ENCODE data around the gene VN1R4. TPM values are rescaled to one million over a fixed set of nuclear protein-coding genes. Genes with fewer than 3 reads are reported as not detected.
"Not testable (repeated sequence)": the region's sequence is repeated elsewhere in the genome, so short reads cannot be mapped to it uniquely, and the experiment has no call there.

Gene VN1R4
- total and polyA plus RNA-seq, 3 experiments from 2014 or later, result not detected

DNA sequence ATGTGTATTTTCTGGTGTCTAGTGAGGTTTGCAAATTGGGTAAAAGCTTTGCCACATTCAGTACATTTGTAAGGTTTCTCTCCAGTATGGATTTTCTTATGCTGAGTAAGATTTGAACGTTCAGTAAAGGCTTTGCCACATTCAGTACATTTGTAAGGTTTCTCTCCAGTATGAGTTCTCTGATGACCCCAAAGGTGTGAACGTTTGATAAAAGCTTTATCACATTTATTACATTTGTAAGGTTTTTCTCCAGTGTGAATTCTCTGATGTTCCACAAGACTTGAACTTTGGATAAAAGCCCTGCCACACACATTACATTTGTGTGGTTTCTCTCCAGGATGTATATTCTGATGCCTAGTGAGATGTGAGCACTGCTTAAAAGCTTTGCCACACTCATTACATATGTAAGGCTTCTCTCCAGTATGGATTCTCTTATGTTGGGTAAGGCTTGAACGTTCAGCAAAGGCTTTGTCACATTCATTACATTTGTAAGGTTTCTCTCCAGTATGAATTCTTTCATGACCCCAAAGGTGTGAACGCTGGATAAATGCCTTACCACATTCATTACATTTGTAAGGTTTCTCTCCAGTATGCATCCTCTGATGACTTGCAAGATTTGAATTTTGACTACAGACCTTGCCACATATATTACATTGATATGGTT lies 30.3 kb downstream of the VN1R4 start:
- H3K4me1 Mint-ChIP-seq, result no peaks in the 10 kb centered on the region
- ChIA-PET CTCF (no interaction called here), POLR2A (no interaction called here)
- H3K27ac ChIP-seq (ENCODE audit: low read depth, low read length), result no peak overlapping the region
- peaks cover 23 to 64% (median 55%) of the 10 kb centered on the region in 3 donors for H3K36me3 Mint-ChIP-seq
- no peak overlapping the region for H3K4me3 Mint-ChIP-seq
- H3K9me3 ChIP-seq (ENCODE audit: low read length), result peaks cover 24% of the 10 kb centered on the region
- DNase-seq, result no peak
- H3K36me3 ChIP-seq (ENCODE audit: insufficient read depth, low read length), result no peaks in the 10 kb centered on the region
- no peaks in the 10 kb centered on the region for H3K27me3 ChIP-seq (ENCODE audit: insufficient read depth, low read length, poor library complexity, severe bottlenecking)
- H3K27ac Mint-ChIP-seq, result no peak overlapping the region
- H3K9me3 Mint-ChIP-seq, result peaks cover 55 to 96% (median 87%) of the 10 kb centered on the region in 5 donors
- peaks cover 0 to 5% of the 10 kb centered on the region in 2 donors for H3K27me3 Mint-ChIP-seq
- H3K4me1 ChIP-seq (ENCODE audit: insufficient read depth, low read length), result no peaks in the 10 kb centered on the region
- H3K4me3 ChIP-seq (ENCODE audit: low read length), result no peak overlapping the region

DNA sequence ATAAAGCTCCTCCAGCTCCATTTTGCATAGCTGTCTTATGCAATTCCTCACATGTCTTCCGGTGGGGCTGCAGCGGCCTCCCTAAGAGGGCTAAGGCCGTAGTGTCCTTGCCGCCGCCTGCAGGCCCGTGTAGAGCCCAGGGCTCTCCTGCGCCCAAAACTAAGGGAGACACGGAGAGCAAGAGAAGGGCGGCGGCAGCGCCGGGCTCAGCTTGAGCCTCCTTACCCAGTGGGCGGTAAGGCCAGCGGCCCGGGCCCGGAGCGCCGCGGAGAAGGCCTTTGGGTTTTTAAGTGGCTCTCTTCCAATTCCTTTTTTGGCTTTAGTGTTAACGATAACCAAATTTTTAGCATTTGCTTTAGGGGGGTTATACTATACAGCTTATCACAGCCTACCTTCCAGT lies 42.9 kb downstream of the VN1R4 start:
- no peak for DNase-seq
- POLR2A ChIA-PET, result no interaction called here
- H3K9me3 Mint-ChIP-seq, result peaks cover 39 to 82% (median 72%) of the 10 kb centered on the region in 5 donors
- Histone ChIP-seq H3K9me3 (ENCODE audit: low read length) (peaks cover 14% of the 10 kb centered on the region), H3K27ac (ENCODE audit: low read depth, low read length) (no peak overlapping the region), H3K36me3 (ENCODE audit: insufficient read depth, low read length) (no peaks in the 10 kb centered on the region), H3K4me1 (ENCODE audit: insufficient read depth, low read length) (no peaks in the 10 kb centered on the region), H3K4me3 (ENCODE audit: low read length) (no peak overlapping the region), H3K27me3 (ENCODE audit: insufficient read depth, low read length, poor library complexity, severe bottlenecking) (no peaks in the 10 kb centered on the region)
- H3K36me3 Mint-ChIP-seq, result peaks cover 6 to 33% (median 21%) of the 10 kb centered on the region in 3 donors
- H3K4me3 Mint-ChIP-seq, result no peak overlapping the region
- no peaks in the 10 kb centered on the region for H3K4me1 Mint-ChIP-seq
- H3K27ac Mint-ChIP-seq, result no peak overlapping the region
- CTCF ChIA-PET, result no interaction called here
- no peaks in the 10 kb centered on the region for H3K27me3 Mint-ChIP-seq

DNA sequence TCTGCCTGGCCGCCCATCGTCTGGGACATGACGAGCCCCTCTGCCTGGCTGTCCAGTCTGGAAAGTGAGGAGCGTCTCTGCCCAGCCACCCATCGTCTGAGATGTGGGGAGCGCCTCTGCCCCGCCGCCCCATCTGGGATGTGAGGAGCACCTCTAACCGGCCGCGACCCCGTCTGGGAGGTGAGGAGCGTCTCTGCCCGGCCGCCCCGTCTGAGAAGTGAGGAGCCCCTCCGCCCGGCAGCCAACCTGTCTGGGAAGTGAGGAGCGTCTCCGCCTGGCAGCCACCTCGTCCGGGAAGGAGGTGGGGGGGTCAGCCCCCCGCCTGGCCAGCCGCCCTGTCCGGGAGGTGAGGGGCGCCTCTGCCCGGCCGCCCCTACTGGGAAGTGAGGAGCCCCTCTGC lies 44.8 kb downstream of the VN1R4 start:
- H3K27ac ChIP-seq (ENCODE audit: low read depth, low read length); H3K27me3 ChIP-seq (ENCODE audit: insufficient read depth, low read length, poor library complexity, severe bottlenecking); H3K27ac Mint-ChIP-seq; CTCF ChIA-PET; H3K4me1 Mint-ChIP-seq; H3K4me1 ChIP-seq (ENCODE audit: insufficient read depth, low read length); H3K4me3 Mint-ChIP-seq; DNase-seq; H3K27me3 Mint-ChIP-seq; H3K4me3 ChIP-seq (ENCODE audit: low read length); H3K36me3 ChIP-seq (ENCODE audit: insufficient read depth, low read length); POLR2A ChIA-PET: not testable (repeated sequence)
- H3K9me3 ChIP-seq (ENCODE audit: low read length), result peaks cover 22% of the 10 kb centered on the region
- Mint-ChIP-seq H3K9me3 (peaks cover 44 to 82% (median 73%) of the 10 kb centered on the region in 5 donors), H3K36me3 (peaks cover 8 to 34% (median 29%) of the 10 kb centered on the region in 3 donors)

Other genes starting within 250 kb of the VN1R4 start
- gene ERVV-2, start 223.0 kb downstream of the VN1R4 start, total RNA-seq, result not detected
- not detected for gene ERVV-2, start 223.0 kb downstream of the VN1R4 start, polyA plus RNA-seq
- 10 to 100 TPM; 20.9 to 22.3 TPM for gene ZNF160, start 164.3 kb downstream of the VN1R4 start, total RNA-seq
- gene ZNF160, start 164.3 kb downstream of the VN1R4 start, polyA plus RNA-seq, result 23.8 TPM
- gene ZNF415, start 134.8 kb downstream of the VN1R4 start, total RNA-seq, result under 1 TPM; 0.22 to 0.66 TPM
- gene ZNF415, start 134.8 kb downstream of the VN1R4 start, polyA plus RNA-seq, result 1.4 TPM
- 1 to 10 TPM; 8.0 to 9.5 TPM for gene ZNF347, start 108.7 kb downstream of the VN1R4 start, total RNA-seq
- gene ZNF347, start 108.7 kb downstream of the VN1R4 start, polyA plus RNA-seq, result 7.7 TPM
- gene ZNF665, start 74.4 kb downstream of the VN1R4 start, total RNA-seq, result 1 to 10 TPM; 5.0 to 5.6 TPM
- 8.7 TPM for gene ZNF665, start 74.4 kb downstream of the VN1R4 start, polyA plus RNA-seq
- gene ZNF677, start 12.8 kb downstream of the VN1R4 start, total RNA-seq, result 1 to 10 TPM; 7.1 to 7.8 TPM
- 21.2 TPM for gene ZNF677, start 12.8 kb downstream of the VN1R4 start, polyA plus RNA-seq
- not detected for gene VN1R2, start 9.4 kb downstream of the VN1R4 start, total RNA-seq
- not detected for gene VN1R2, start 9.4 kb downstream of the VN1R4 start, polyA plus RNA-seq
- gene ZNF845, start 66.0 kb upstream of the VN1R4 start, total RNA-seq, result 1 to 10 TPM; 5.8 to 6.3 TPM
- 11.5 TPM for gene ZNF845, start 66.0 kb upstream of the VN1R4 start, polyA plus RNA-seq
- gene ZNF525, start 98.0 kb upstream of the VN1R4 start, total RNA-seq, result 10 to 100 TPM; 17.8 to 18.7 TPM
- gene ZNF525, start 98.0 kb upstream of the VN1R4 start, polyA plus RNA-seq, result 9.9 TPM
- 10 to 100 TPM; 10.1 to 10.5 TPM for gene ZNF765, start 127.4 kb upstream of the VN1R4 start, total RNA-seq
- gene ZNF765, start 127.4 kb upstream of the VN1R4 start, polyA plus RNA-seq, result 10.0 TPM
- gene ZNF761, start 164.3 kb upstream of the VN1R4 start, total RNA-seq, result 10 to 100 TPM in 1 of 2 experiments, 1 to 10 TPM in 1; 8.9 to 10.6 TPM
- 10.6 TPM for gene ZNF761, start 164.3 kb upstream of the VN1R4 start, polyA plus RNA-seq
- gene ZNF813, start 200.0 kb upstream of the VN1R4 start, total RNA-seq, result 1 to 10 TPM; 5.6 to 6.6 TPM
- 4.7 TPM for gene ZNF813, start 200.0 kb upstream of the VN1R4 start, polyA plus RNA-seq

All from CD8-positive, alpha-beta memory T cell (primary cell).